ENCODE data around the gene AP3S2.

AP3S2 gene

GRCh38 chr15:89829161-89829560 is 64.6 kb downstream of the AP3S2 start:
- TF ChIP-seq, protein P1, sequence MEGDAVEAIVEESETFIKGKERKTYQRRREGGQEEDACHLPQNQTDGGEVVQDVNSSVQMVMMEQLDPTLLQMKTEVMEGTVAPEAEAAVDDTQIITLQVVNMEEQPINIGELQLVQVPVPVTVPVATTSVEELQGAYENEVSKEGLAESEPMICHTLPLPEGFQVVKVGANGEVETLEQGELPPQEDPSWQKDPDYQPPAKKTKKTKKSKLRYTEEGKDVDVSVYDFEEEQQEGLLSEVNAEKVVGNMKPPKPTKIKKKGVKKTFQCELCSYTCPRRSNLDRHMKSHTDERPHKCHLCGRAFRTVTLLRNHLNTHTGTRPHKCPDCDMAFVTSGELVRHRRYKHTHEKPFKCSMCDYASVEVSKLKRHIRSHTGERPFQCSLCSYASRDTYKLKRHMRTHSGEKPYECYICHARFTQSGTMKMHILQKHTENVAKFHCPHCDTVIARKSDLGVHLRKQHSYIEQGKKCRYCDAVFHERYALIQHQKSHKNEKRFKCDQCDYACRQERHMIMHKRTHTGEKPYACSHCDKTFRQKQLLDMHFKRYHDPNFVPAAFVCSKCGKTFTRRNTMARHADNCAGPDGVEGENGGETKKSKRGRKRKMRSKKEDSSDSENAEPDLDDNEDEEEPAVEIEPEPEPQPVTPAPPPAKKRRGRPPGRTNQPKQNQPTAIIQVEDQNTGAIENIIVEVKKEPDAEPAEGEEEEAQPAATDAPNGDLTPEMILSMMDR (conservative IDR thresholded peaks at IDR 0.05) = no peak
- no peak overlapping the region for H3K27ac ChIP-seq

DNA sequence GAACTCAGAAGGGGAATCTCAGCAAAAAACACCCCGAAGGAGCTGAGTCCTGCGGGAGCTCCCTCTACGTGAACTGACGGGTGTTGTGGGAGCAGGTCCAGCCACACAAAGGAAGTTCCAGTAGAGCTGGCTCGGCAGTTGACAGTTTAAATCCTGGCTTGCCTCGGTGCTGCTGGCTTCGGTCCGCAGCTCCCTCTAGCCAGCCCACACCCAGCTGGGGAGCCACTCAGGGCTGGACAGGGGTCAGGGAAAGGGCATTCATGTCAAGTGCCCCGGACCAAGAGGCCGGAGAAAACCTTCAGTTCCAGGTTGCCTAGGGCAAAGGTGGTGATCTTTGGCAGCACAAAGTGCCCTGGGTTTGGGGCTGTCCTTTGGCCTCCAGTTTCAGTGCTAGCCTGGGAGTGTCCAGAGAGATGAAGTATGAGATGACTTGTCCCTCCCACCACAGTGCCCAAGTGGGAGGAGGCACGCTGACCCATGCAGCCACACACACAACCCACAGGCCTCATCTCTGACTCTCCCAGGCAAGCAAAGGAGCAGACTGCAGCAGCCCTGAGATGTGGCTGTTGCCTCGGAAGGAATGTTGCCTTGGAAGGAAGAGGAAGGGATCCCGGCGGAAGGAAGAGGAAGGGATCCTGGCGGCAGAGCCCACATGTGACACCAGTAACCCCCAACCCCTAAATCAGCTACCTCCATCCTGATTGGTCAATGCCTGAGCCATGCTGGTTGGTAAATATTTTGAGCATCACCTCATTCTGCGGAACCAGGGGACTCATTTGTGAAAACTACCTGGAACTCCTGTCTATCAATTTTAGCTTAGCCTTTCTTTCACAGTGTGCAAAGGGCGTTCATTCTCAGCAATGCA is 65.3 kb downstream of the AP3S2 start:
- TF ChIP-seq, protein P1 (conservative IDR thresholded peaks at IDR 0.05) = no peak
- peak overlapping the region; percentile 31; the same call in 1 of the 2 replicates for H3K27ac ChIP-seq

DNA sequence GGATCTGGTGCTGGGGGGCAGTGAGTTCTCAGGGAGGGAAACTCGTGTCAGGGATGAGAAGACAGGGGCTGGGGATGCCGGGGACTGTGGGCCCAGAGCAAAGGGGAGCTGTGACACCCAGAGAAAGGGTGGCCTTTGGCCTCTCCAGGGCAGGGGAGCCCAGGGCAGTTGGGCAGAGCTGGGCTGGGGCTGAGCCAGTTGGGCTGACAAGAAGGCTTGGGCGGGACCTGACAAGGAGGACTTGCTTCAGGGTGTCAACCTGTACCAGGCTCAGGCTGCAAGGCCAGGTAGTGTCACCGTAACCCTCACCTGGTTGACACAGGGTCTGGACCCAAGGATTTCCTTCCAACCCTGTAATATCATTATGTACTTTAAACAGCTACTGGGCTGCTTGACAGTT is 66.0 kb downstream of the AP3S2 start:
- TF ChIP-seq, protein P1 (conservative IDR thresholded peaks at IDR 0.05) = no peak
- H3K27ac ChIP-seq = peak overlapping the region; percentile 31; the same call in 1 of the 2 replicates

- no peak overlapping the region for H3K27ac ChIP-seq
These were observed 66.8 kb downstream of the AP3S2 start for GRCh38 chr15:89826671-89827655.

DNA sequence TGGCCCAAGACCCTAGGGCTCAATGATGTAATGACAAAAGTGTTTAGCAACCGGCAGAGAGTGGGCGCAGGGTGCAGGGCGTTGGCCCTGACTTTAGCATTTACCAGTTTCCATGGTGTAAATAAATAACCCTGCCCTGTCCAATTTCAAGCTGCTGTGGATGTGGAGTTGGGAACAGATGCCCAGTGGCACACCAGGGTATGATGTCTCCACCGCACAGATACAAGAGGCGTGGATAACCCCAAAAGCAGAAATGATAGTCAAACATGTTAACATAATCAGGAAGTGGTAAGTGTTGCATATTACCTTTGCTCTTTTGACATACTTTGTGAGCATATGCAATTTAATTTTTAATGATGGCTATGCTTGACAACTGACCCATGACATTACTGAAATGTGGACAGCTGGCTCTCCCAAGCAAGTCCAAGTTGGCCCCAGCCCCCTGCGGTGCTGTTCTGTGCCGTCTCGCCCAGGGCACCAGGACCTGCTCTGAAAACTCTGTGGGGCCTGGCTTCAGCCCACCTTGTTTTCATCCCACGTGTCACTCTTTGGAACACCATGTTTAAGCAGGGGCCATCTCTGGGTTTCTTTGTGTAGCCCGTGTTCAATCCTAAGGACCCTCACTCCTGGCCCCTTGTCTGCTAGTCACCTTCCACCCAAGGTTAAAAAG is 68.4 kb downstream of the AP3S2 start:
- TF ChIP-seq, protein P1 (conservative IDR thresholded peaks at IDR 0.05) = no peak
- no peak overlapping the region for H3K27ac ChIP-seq

More at GRCh38 chr15:89826671-89827655, 66.8 kb downstream of the AP3S2 start:
- TF ChIP-seq, protein P1 (conservative IDR thresholded peaks at IDR 0.05) = no peak

DNA sequence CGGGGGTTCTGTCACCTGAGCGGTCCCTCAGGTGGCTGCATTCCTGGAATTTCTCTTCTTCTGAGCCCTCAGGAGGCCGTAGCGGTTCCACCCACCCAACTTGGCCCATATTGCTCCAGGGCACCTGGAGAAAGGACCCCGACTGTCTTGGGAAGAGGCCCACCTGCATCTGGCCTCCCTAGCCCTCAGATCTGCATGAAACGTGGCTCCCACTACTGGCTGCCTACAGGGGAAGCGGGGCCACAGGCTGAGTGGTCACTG is 69.3 kb downstream of the AP3S2 start:
- no peak overlapping the region for H3K27ac ChIP-seq
- TF ChIP-seq, protein P1 (conservative IDR thresholded peaks at IDR 0.05) = no peak

Data from VCaP (cell line).